Measurements from ENCODE around the gene PDE4D. TPM values are rescaled to one million over a fixed set of nuclear protein-coding genes. Genes with fewer than 3 reads are reported as not detected.

Gene PDE4D
- total RNA-seq, 1 donor from 2014 or later = 28.2 TPM

GRCh38 chr5:58969253-58969652 lies 924.3 kb downstream of the PDE4D start:
- ChIA-PET CTCF (no interaction called here), POLR2A (no interaction called here)
- TF ChIP-seq CTCF (IDR thresholded peaks at IDR 0.05) = no peak
- no peak overlapping the region for H3K4me3 Mint-ChIP-seq
- intact Hi-C loops (cut with micrococcal nuclease) = no loop called here
- H3K27ac Mint-ChIP-seq = no peak overlapping the region
- no peaks in the 10 kb centered on the region for H3K36me3 Mint-ChIP-seq (ENCODE audit: low read depth)
- H3K4me1 Mint-ChIP-seq = no peaks in the 10 kb centered on the region
- H3K27me3 Mint-ChIP-seq = no peaks in the 10 kb centered on the region
- DNase-seq = no peak
- no peak for ATAC-seq (ENCODE audit: low read depth)
- no peaks in the 10 kb centered on the region for H3K9me3 Mint-ChIP-seq

GRCh38 chr5:58968350-58968749 lies 925.2 kb downstream of the PDE4D start:
- H3K4me1 Mint-ChIP-seq = no peaks in the 10 kb centered on the region
- CTCF ChIA-PET = no interaction called here
- no peaks in the 10 kb centered on the region for H3K9me3 Mint-ChIP-seq
- H3K27ac Mint-ChIP-seq = no peak overlapping the region
- POLR2A ChIA-PET = no interaction called here
- intact Hi-C loops (cut with micrococcal nuclease) = no loop called here
- no peak overlapping the region for H3K4me3 Mint-ChIP-seq
- no peaks in the 10 kb centered on the region for H3K27me3 Mint-ChIP-seq
- no peak for TF ChIP-seq CTCF (IDR thresholded peaks at IDR 0.05)
- DNase-seq (no peak), ATAC-seq (ENCODE audit: low read depth) (no peak)
- H3K36me3 Mint-ChIP-seq (ENCODE audit: low read depth) = no peaks in the 10 kb centered on the region

DNA sequence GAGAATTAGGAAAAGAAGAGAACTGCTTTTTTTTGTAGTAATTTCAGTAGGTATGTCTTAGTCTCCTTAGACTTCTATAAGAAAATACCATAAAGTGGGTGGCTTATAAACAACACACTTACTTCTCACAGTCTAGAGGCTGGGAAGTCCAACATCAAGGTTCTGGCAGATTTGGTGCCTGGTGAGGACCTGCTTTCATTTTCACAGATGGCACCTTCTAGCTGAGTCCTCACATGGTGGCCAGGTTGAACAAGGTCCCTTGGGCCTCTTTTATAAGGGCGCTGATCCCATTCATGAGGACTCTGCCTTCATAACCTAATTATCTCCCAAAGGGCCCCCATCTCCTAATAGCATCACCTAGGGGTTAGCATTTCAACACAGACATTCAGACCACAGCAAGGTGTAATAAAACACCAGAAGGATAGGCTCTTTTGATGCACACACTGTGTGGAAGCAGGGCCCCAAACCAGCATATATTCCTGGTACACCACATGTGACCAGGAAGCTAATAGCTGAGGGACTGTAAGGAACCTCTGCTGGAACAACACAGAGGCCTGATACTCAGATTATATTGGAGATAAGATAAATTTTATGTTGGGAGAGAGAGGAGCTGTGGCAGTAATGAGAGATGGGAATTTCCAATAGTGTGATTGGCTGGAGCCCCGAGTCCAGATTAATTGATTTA lies 925.8 kb downstream of the PDE4D start:
- ATAC-seq (ENCODE audit: low read depth) = no peak
- H3K4me1 Mint-ChIP-seq = no peaks in the 10 kb centered on the region
- ChIA-PET POLR2A (no interaction called here), CTCF (no interaction called here)
- no peaks in the 10 kb centered on the region for H3K36me3 Mint-ChIP-seq (ENCODE audit: low read depth)
- H3K27me3 Mint-ChIP-seq = no peaks in the 10 kb centered on the region
- no peak for DNase-seq
- no peak overlapping the region for H3K4me3 Mint-ChIP-seq
- no peak overlapping the region for H3K27ac Mint-ChIP-seq
- no peak for TF ChIP-seq CTCF (IDR thresholded peaks at IDR 0.05)
- intact Hi-C loops (cut with micrococcal nuclease) = no loop called here
- H3K9me3 Mint-ChIP-seq = no peaks in the 10 kb centered on the region

DNA sequence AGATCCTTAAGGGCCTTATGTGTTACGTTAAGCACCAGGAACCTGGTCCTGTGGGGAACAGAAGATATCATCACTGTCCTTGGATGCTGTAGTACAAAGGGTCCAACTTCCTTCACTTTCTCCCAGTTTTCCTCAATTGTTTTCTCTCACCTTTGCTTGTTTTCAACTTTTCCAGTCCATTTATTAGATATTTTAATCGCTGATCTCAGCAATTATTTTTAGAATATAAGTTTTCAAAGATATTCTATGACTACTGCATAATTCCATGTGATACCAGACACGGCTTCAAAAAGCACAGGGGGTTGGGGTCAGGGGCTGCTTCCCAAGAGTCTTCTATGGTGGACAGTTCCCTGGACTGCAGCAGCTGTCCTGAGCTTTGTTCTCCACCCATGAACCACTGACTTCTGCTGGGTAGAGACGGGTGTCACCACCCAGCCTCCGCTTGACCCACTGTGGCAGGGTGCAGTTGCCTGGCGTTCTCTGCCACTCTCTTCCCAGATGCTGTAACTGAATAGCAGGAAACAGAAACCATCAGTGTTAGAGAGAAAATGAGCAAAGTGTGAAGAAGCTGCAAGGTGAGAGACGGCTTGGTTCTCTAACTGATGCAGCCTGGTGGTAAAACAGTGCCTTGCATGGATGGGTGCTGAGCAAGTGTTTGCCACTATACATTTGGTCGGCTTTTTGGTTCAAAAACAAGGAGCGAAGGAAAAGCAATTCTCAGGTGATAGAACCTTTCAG lies 927.7 kb downstream of the PDE4D start:
- ATAC-seq (ENCODE audit: low read depth) = no peak
- Mint-ChIP-seq H3K27me3 (no peaks in the 10 kb centered on the region), H3K36me3 (ENCODE audit: low read depth) (no peaks in the 10 kb centered on the region), H3K4me1 (peaks cover 10% of the 10 kb centered on the region), H3K27ac (no peak overlapping the region), H3K9me3 (no peaks in the 10 kb centered on the region), H3K4me3 (no peak overlapping the region)
- DNase-seq = no peak
- POLR2A ChIA-PET = no interaction called here
- intact Hi-C loops (cut with micrococcal nuclease) = no loop called here
- CTCF ChIA-PET = no interaction called here
- no peak for TF ChIP-seq CTCF (IDR thresholded peaks at IDR 0.05)

DNA sequence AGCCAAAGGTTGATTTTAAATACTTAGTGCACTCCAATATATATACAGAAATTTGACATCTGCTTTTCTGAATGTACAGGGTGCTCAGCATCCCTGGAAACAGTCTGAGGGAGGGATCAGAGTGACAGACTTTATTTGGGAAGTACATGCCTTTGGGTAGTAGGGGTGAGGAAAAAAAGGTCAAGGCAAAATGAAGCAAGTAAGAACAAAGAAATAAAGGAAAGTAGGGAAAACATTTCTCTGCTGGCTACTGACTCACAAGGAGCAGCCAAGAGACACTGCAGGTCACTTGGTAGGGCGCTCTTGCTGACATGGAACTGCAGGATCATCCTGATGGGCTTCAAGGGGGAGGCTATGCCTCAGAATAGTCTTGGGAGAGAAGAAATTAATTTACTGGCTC lies 929.7 kb downstream of the PDE4D start:
- TF ChIP-seq CTCF (IDR thresholded peaks at IDR 0.05) = no peak
- Mint-ChIP-seq H3K4me1 (peaks cover 10% of the 10 kb centered on the region), H3K9me3 (no peaks in the 10 kb centered on the region), H3K4me3 (no peak overlapping the region), H3K36me3 (ENCODE audit: low read depth) (no peaks in the 10 kb centered on the region), H3K27ac (no peak overlapping the region), H3K27me3 (no peaks in the 10 kb centered on the region)
- intact Hi-C loops (cut with micrococcal nuclease) = no loop called here
- ChIA-PET CTCF (no interaction called here), POLR2A (no interaction called here)
- DNase-seq (no peak), ATAC-seq (ENCODE audit: low read depth) (no peak)
